ENCODE results near the gene EDN1.
"Not testable (repeated sequence)": the region's sequence is repeated elsewhere in the genome, so short reads cannot be mapped to it uniquely, and the experiment has no call there.

Gene EDN1

DNA sequence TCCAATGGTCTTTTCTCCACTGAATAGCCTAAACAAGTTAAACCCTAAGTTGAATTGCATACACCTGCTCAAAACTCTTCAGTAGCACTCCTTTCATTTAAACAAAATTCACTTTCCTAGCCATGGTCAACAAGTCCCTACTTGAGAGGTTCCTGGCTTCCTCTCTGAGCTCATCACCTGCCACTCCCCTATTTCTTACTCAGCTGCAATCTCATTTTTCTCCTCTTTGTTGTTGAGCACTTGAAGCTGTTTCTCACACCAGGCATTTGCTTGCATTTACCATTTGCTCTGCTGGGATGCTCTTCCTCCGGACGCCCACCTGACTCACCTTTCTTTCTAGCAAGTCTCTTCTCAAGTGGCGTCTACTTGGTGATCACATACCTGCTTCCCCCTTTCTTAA lies 38.5 kb downstream of the EDN1 start:
- H3K4me1 ChIP-seq (ENCODE audit: control insufficient read depth, insufficient read depth, low read length): peaks cover 51% of the 10 kb centered on the region
- no peak overlapping the region for H3K9ac ChIP-seq (ENCODE audit: low read length)
- H3K27ac ChIP-seq (ENCODE audit: low read depth, low read length): no peak overlapping the region
- H3K4me3 ChIP-seq (ENCODE audit: low read depth, low read length): no peak overlapping the region
- H3K9me3 ChIP-seq (ENCODE audit: control insufficient read depth, insufficient read depth, low read depth, low read length): no peaks in the 10 kb centered on the region
- no peaks in the 10 kb centered on the region for H3K36me3 ChIP-seq (ENCODE audit: control insufficient read depth, insufficient read depth, low read length)
- no peaks in the 10 kb centered on the region for H3K27me3 ChIP-seq (ENCODE audit: control insufficient read depth, insufficient read depth, low read length)

DNA sequence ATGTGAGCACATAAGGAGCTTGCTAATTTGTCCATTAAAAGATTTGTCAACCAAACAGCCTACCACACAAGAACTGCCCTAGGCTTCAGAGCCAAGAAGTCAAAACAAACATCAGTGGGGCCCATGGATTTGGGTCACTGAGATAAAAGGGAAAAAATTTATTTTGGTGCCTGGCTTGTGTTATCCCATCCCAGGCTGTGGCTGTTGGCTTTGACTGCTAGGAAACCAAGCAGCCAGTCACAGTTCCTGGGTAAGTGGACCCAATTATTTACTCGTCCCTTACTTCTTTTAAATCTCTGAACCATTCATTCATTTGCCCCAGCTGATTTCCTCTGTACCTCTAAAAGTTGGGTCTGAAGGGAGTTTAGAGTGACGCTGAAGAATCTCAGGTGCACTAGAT lies 41.3 kb downstream of the EDN1 start:
- no peak overlapping the region for H3K27ac ChIP-seq (ENCODE audit: low read depth, low read length)

GRCh38 chr6:12331951-12332749 lies 42.0 kb downstream of the EDN1 start:
- Histone ChIP-seq H3K4me1 (ENCODE audit: control insufficient read depth, insufficient read depth, low read length) (peaks cover 38% of the 10 kb centered on the region), H3K27ac (ENCODE audit: low read depth, low read length) (no peak overlapping the region)

More for the DNA sequence above, 41.3 kb downstream of the EDN1 start:
- Histone ChIP-seq H3K27me3 (ENCODE audit: control insufficient read depth, insufficient read depth, low read length) (no peaks in the 10 kb centered on the region), H3K36me3 (ENCODE audit: control insufficient read depth, insufficient read depth, low read length) (no peaks in the 10 kb centered on the region), H3K9me3 (ENCODE audit: control insufficient read depth, insufficient read depth, low read depth, low read length) (no peaks in the 10 kb centered on the region), H3K9ac (ENCODE audit: low read length) (no peak overlapping the region), H3K4me3 (ENCODE audit: low read depth, low read length) (no peak overlapping the region), H3K4me1 (ENCODE audit: control insufficient read depth, insufficient read depth, low read length) (peaks cover 43% of the 10 kb centered on the region)

GRCh38 chr6:12332750-12333079 lies 42.6 kb downstream of the EDN1 start:
- not testable (repeated sequence) for H3K4me3 ChIP-seq (ENCODE audit: low read depth, low read length); H3K27ac ChIP-seq (ENCODE audit: low read depth, low read length); H3K9ac ChIP-seq (ENCODE audit: low read length); H3K9me3 ChIP-seq (ENCODE audit: control insufficient read depth, insufficient read depth, low read depth, low read length); H3K27me3 ChIP-seq (ENCODE audit: control insufficient read depth, insufficient read depth, low read length); H3K36me3 ChIP-seq (ENCODE audit: control insufficient read depth, insufficient read depth, low read length)
- H3K4me1 ChIP-seq (ENCODE audit: control insufficient read depth, insufficient read depth, low read length): peaks cover 33% of the 10 kb centered on the region

More at GRCh38 chr6:12331951-12332749, 42.0 kb downstream of the EDN1 start:
- Histone ChIP-seq H3K9me3 (ENCODE audit: control insufficient read depth, insufficient read depth, low read depth, low read length) (no peaks in the 10 kb centered on the region), H3K36me3 (ENCODE audit: control insufficient read depth, insufficient read depth, low read length) (no peaks in the 10 kb centered on the region), H3K4me3 (ENCODE audit: low read depth, low read length) (no peak overlapping the region), H3K9ac (ENCODE audit: low read length) (no peak overlapping the region), H3K27me3 (ENCODE audit: control insufficient read depth, insufficient read depth, low read length) (no peaks in the 10 kb centered on the region)

- H3K4me3 ChIP-seq (ENCODE audit: low read depth, low read length): no peak overlapping the region
- peaks cover 31% of the 10 kb centered on the region for H3K4me1 ChIP-seq (ENCODE audit: control insufficient read depth, insufficient read depth, low read length)
- no peak overlapping the region for H3K9ac ChIP-seq (ENCODE audit: low read length)
- no peaks in the 10 kb centered on the region for H3K9me3 ChIP-seq (ENCODE audit: control insufficient read depth, insufficient read depth, low read depth, low read length)
- no peaks in the 10 kb centered on the region for H3K27me3 ChIP-seq (ENCODE audit: control insufficient read depth, insufficient read depth, low read length)
- H3K27ac ChIP-seq (ENCODE audit: low read depth, low read length): no peak overlapping the region
- no peaks in the 10 kb centered on the region for H3K36me3 ChIP-seq (ENCODE audit: control insufficient read depth, insufficient read depth, low read length)
Observed at GRCh38 chr6:12333128-12333527, 43.0 kb downstream of the EDN1 start.

DNA sequence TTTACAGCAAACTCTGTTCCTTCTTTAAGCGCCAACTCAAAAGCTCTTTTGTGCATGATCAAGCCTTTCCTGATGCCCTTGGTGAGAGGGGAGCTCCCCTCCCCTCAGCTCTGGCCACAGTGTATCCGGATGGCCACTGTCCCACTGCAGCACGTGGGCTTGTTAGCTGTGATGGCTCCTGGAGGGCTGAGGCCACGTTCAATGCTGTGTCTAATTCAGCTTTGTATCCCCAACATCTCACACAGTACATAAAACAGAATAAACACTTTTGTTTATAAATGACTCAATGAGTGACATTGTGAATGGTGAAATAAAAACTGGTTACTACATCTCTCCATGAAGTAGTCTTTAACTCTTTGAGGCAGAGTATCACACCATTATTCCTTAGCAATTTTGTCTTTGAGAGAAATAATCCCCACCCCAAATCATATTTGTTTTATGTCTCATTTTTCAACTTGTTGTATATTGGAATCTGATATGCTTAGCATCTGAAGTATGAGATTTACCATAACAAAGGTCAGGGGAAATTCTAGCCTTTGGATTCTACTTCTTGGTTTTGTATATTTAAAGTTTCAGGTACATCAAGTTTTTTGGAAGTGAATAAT lies 44.5 kb downstream of the EDN1 start:
- Histone ChIP-seq H3K9me3 (ENCODE audit: control insufficient read depth, insufficient read depth, low read depth, low read length) (no peaks in the 10 kb centered on the region), H3K9ac (ENCODE audit: low read length) (no peak overlapping the region), H3K4me1 (ENCODE audit: control insufficient read depth, insufficient read depth, low read length) (peaks cover 27% of the 10 kb centered on the region), H3K27me3 (ENCODE audit: control insufficient read depth, insufficient read depth, low read length) (no peaks in the 10 kb centered on the region), H3K27ac (ENCODE audit: low read depth, low read length) (no peak overlapping the region), H3K4me3 (ENCODE audit: low read depth, low read length) (no peak overlapping the region), H3K36me3 (ENCODE audit: control insufficient read depth, insufficient read depth, low read length) (no peaks in the 10 kb centered on the region)

GRCh38 chr6:12335131-12335527 lies 45.0 kb downstream of the EDN1 start:
- Histone ChIP-seq H3K9ac (ENCODE audit: low read length) (no peak overlapping the region), H3K27ac (ENCODE audit: low read depth, low read length) (no peak overlapping the region; the same call in 1 of the 2 replicates), H3K36me3 (ENCODE audit: control insufficient read depth, insufficient read depth, low read length) (no peaks in the 10 kb centered on the region), H3K9me3 (ENCODE audit: control insufficient read depth, insufficient read depth, low read depth, low read length) (no peaks in the 10 kb centered on the region), H3K4me3 (ENCODE audit: low read depth, low read length) (no peak overlapping the region), H3K4me1 (ENCODE audit: control insufficient read depth, insufficient read depth, low read length) (peaks cover 27% of the 10 kb centered on the region), H3K27me3 (ENCODE audit: control insufficient read depth, insufficient read depth, low read length) (no peaks in the 10 kb centered on the region)

GRCh38 chr6:12335717-12336116 lies 45.6 kb downstream of the EDN1 start:
- no peaks in the 10 kb centered on the region for H3K36me3 ChIP-seq (ENCODE audit: control insufficient read depth, insufficient read depth, low read length)
- no peaks in the 10 kb centered on the region for H3K27me3 ChIP-seq (ENCODE audit: control insufficient read depth, insufficient read depth, low read length)
- H3K9ac ChIP-seq (ENCODE audit: low read length): peak overlapping the region; percentile 17
- peak overlapping the region; percentile 61 for H3K27ac ChIP-seq (ENCODE audit: low read depth, low read length)
- H3K4me1 ChIP-seq (ENCODE audit: control insufficient read depth, insufficient read depth, low read length): peaks cover 27% of the 10 kb centered on the region
- no peak overlapping the region for H3K4me3 ChIP-seq (ENCODE audit: low read depth, low read length)
- H3K9me3 ChIP-seq (ENCODE audit: control insufficient read depth, insufficient read depth, low read depth, low read length): no peaks in the 10 kb centered on the region

DNA sequence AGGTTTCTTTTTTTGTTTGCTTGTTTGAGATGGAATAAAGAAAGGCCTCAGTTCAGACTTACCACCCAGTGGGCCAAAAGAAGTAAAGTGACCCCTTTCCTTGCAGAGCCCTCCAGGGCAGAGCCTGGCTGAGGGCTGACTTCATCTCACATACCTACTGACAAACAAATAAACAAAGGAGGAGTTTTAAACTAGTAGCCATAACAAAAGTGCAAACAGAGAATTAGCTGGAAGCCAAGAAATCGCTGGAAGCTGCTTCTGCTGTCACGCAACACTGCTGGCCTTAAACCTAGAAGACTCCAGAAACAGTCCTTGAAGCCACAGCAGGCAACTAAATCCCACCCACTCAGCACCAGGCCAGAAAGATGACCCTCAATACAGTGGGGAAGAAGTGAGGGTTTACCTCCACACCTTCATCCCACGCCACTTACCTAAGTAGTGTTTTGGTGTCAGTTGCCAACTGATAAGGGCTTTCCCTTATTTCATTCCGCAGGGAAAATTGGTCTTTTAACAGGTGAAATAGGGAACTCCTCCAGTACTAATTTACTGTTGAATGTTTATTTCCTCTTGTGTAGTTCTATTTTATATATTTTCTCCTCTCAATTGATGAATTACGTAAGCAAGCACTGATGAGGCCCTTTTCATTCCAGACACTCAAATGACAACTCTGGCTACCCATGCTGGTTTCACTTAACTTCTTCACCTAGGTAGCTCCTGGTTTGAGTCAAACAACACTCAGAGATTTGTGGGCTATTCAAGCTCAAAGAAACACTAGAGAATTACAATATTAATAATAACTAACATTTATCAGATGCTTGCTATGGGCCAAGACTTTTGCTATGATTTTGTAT lies 46.2 kb downstream of the EDN1 start:
- peak overlapping the region; percentile 61 for H3K27ac ChIP-seq (ENCODE audit: low read depth, low read length)

GRCh38 chr6:12339022-12339421 lies 48.9 kb downstream of the EDN1 start:
- H3K4me1 ChIP-seq (ENCODE audit: control insufficient read depth, insufficient read depth, low read length): peaks cover 39% of the 10 kb centered on the region
- H3K9me3 ChIP-seq (ENCODE audit: control insufficient read depth, insufficient read depth, low read depth, low read length): no peaks in the 10 kb centered on the region
- H3K36me3 ChIP-seq (ENCODE audit: control insufficient read depth, insufficient read depth, low read length): no peaks in the 10 kb centered on the region
- no peak overlapping the region for H3K9ac ChIP-seq (ENCODE audit: low read length)
- no peak overlapping the region for H3K27ac ChIP-seq (ENCODE audit: low read depth, low read length)
- no peaks in the 10 kb centered on the region for H3K27me3 ChIP-seq (ENCODE audit: control insufficient read depth, insufficient read depth, low read length)
- H3K4me3 ChIP-seq (ENCODE audit: low read depth, low read length): no peak overlapping the region

More for the DNA sequence above, 46.2 kb downstream of the EDN1 start:
- H3K36me3 ChIP-seq (ENCODE audit: control insufficient read depth, insufficient read depth, low read length): no peaks in the 10 kb centered on the region
- H3K9me3 ChIP-seq (ENCODE audit: control insufficient read depth, insufficient read depth, low read depth, low read length): no peaks in the 10 kb centered on the region
- H3K27me3 ChIP-seq (ENCODE audit: control insufficient read depth, insufficient read depth, low read length): no peaks in the 10 kb centered on the region
- H3K9ac ChIP-seq (ENCODE audit: low read length): peak overlapping the region; percentile 6
- H3K4me3 ChIP-seq (ENCODE audit: low read depth, low read length): no peak overlapping the region
- peaks cover 29% of the 10 kb centered on the region for H3K4me1 ChIP-seq (ENCODE audit: control insufficient read depth, insufficient read depth, low read length)

All from HUES6 (cell line).